C1 segment of cervical spinal cord (tissue), 14 donors: ENCODE measurements around the gene L3HYPDH.
"Not testable (repeated sequence)": the region's sequence is repeated elsewhere in the genome, so short reads cannot be mapped to it uniquely, and the experiment has no call there.

Experiments
- DNase-seq, 14 donors: peaks; one replicate each; lab custom pipeline; 2025; lab: John Stamatoyannopoulos, UW

The L3HYPDH gene

DNA sequence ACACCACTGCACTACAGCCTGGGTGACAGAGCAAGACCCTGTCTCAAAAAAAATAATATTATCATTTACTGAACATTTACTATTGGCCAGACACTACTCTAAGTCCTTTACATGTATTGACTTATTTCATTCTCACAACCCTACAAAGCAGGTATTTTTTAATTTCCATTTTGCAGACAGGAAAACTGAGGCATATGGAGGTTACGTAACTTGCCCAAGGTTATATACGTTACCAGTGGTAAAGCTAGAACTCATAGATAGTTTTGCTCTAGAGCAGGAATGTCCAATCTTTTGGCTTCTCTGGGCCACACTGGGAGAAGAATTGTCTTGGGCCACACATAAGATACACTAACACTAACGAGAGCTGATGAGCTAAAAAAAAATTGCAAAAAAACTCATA, 5.7 kb downstream of the L3HYPDH start:
- DNase-seq = no peak

DNA sequence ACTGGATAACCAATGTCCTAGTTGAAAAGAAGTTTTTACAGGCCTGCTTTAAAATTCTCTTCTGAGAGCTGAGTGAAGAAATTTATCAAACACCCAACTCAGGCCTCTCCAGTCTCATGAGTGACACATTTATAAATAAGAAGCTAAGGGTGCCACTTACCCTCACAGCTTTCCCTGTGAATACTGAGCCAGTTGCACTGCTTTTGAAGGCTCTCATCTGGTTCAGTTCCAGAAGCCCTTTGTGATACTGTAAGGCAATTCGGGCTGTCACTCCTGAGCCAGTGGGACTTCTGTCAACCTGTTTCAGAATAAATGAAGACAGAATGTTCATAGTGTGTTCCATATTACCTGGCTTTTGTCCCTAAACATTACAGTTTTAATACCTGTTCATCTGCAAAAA, 8.5 kb downstream of the L3HYPDH start:
- no peak for DNase-seq

DNA sequence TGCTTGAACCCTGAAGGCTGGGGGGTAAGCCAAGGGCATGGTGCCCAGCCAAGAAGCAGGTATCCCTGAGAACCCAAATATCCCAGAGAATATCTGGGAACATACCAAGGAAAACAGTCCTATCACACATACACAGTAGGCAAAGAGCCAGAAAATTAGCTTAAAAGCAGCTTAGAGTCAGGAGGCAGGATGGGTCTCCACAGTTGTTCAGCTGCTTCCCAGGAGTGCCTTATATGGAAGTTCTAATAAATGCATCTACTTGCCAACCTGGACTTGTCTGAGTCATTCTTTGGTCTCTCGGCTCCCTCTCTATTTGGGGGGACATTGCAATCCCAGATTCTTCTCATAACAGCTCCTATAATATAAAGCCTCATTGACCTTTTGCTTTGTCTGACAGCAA, 10.0 kb downstream of the L3HYPDH start:
- no peak for DNase-seq

DNA sequence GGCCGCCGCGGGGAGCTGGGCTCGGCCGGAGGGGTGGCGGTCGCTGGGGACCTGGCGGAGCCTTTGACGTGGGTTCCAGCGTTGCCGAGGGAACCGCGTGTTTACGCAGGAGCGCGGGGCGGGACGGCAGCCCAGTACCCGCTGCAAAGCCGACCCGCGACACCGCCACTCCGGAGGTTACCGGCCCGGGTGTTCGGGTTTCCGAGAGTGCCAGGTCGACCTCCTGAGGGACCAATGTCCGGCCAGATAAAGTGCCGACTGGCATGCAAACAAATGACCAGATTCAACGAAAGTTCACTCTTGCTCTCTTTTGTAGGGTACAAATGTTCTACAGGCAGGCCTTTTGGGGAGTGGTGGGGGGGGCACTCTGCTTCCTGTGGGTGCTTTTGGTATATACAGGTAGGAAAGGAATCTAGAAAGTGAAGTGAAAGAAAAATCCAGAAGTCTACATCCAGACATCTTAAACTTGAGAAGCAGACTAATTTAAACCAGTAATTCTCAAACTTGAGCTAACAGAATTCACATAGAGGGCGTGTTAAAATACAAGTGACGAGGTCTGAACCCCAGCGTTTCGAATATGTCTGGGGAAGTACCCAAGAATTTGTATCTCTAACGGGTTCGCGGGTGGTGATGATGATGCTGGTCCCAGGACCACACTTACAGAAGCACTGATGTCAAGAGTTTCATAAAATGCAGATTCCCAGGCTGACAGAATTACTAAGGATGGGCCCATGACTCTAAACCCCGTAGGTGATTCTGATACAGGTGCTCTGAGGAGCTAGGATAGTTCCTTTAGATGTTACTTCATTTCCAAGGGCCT, 18.7 kb downstream of the L3HYPDH start, which contains the start of gene GPR135:
GPR135 (minus strand) TSS at position 65 of the 820 bp plus-strand sequence. CDS start 154 bp downstream, outside the sequence.
- peak in 5 of 14 donors; percentile 31 to 79 (median 36) for DNase-seq

DNA sequence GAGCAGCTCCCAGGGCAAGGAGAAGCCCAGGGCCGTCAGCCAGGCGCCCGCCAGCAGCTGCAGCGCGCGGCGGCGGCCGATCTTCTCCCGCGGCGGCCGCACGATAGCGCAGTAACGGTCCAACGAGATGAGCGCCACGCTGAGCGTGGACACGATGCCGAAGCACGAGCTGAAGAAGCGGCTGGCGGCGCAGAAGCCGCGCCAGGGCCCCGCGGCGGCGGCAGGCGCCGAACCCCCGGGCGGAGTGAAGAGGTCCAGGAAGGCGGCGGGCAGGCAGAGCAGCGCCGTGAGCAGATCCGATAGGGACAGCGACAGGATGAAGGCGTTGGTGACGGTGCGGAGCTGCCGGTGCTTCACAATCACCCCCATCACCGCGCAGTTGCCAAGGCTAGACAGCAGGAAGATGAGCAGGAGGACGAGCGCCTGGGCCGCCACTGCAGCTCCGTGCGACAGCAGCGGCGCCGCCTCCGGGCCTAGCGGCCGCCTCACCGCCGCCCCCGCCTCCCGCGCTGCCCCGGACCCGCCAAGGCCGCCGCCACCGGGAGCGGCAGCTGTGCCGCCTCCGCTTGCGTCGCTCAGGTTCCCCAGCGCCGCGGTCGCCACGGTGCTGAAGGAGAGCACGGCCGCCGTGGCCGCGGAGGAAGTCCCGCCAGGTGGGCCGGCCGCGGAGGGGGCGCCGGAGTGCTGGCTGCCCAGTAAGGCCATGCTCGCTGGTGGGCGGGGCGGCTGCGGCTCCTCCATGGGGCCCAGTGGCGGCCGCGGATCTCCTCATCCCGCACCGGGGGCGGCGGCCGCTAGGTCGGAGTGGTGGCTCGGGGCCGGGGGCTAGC, 19.5 kb downstream of the L3HYPDH start:
- peak in 9 of 14 donors; percentile 34 to 79 (median 52) for DNase-seq

DNA sequence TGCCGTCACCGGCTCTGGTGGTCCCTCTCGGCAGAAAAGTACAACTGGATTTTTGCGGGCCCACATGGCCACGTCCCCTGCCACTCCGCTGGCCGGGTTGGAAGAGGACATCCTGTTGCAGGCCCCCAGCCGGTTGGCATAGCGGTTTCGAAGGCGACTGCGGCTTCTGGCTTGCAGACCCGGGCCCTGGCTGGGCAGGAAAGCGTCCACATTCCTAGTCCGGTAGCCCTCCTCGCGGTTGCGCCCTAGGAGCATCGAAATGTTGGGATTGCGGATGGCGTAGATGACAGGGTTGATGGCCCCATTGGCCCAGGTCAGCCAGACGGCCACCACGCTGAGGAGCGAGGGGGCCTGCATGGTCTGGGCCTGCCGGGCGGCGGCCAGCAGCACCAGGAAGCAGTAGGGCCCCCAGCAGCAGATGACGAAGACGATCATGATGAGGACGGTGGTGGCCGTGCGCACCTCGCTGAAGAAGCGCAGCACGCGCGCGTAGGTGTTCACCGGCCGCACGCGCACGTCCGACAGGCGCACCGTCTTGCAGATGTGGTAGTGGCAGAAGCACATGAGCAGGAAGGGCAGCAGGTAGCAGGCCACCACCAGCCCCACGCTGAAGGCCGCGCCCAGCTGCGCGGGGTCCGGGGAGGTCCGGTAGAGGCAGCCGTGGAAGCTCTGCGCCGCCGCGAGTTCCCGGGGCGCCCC, 20.3 kb downstream of the L3HYPDH start:
- peak in 2 of 14 donors; percentile 23 to 63 for DNase-seq

DNA sequence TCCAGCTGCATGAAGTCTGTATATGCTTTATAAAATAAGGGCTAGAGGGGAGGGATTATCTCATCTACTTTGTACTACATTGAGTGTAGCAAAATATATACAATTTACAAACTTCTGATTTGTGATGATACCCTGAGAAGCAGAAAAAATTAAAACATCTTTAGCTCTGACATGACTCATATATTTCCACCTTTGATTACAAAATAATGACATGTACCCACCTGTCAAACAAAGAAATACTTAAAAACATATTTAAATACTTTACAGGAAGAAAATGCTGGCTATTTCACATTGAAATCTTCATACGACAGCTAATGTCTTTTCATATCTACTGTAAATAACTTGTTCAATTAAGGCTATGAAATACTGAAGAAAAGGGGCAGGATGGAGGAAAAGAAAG, 22.3 kb downstream of the L3HYPDH start:
- DNase-seq = no peak

DNA sequence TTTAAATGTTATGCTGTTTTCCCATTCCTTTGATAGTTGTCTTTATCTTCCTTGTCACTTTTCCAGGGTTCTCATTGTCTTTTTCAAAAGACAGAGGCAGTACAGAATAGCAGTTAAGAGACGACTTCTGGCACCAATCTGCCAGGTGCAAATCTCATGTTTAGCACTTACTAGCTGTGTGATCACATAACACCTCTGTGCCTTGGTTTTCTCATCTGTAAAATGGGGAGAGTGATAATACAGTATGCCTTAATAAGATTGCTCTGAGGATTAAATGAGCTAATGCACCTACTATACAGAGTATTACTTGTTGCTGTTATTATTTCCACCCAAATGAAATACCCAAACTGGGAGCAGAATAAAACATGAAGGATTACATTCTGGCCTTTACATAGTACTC, 23.8 kb downstream of the L3HYPDH start:
- DNase-seq = no peak

DNA sequence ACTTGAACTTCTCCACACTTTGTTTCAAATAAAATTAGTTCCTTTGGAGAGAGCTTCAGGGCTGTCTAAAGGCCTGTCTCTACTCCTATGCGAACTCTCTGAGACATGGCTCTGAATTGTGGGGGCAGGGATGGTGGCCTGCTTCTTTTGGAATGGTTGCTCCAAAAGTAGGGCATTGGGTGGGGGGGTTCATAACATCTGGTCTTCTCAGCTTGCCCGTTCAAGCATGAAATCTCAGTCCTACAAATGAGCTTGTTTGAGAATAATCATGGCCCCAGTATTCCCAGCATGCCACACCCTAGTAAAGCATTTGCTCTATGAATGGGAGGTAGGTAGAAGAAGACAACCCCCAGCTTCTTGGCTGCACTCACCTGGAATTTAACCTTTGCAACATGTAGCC, 25.7 kb downstream of the L3HYPDH start:
- DNase-seq = no peak

DNA sequence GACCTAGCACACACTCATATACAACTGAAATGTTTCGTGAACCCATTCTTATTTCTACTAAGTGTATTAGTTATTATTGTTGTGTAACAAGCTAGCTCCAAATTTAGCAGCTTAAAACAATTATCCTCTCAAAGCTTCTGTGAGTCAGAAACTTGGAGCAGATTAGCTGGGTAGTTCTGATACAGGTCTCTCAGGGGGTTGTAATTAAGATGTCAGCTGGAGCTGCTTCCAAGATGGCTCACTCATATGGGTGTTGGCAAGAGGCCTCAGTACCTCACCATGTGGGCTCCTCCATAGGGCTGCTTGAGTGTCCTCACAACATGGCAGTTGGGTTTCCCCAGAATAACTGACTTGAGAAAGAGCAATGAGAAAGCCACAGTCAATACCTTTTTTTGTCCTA, 28.8 kb downstream of the L3HYPDH start:
- no peak for DNase-seq

DNA sequence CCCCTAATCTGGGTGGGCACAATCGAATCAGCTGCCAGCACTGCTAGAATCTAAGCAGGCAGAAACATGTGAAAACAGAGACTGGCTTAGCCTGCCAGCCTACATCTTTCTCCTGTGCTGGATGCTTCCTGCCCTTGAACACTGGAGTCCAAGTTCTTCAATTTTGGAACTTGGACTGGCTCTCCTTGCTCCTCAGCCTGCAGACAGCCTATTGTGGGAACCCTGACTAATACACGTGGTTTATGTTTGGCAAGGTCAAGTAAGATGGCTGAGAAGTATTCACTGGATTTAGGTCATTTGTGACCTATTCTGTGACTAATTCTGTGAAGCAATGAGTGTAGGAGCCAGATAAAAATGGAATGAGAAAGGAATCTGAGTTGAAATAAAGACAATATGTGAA, 30.1 kb downstream of the L3HYPDH start:
- DNase-seq = peak in 1 of 14 donors; percentile 5

DNA sequence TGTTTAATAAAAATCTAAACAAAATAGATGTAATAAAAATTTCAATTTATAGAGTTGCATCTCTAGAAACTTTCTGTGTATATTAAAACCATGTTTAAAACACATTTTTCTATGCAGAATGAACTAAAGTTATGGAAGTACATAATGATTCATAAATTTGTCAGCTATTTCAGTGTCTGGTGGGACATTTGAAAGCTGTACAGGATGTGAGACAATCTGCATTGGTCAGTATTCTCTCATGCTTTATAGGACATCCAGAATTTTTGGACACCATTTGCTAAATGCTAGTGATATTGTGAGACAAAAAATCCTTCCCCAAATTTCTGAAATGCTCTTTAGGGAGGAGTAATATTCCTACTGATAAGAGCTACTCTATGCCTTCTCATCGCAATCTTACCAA, 32.4 kb downstream of the L3HYPDH start:
- no peak for DNase-seq

DNA sequence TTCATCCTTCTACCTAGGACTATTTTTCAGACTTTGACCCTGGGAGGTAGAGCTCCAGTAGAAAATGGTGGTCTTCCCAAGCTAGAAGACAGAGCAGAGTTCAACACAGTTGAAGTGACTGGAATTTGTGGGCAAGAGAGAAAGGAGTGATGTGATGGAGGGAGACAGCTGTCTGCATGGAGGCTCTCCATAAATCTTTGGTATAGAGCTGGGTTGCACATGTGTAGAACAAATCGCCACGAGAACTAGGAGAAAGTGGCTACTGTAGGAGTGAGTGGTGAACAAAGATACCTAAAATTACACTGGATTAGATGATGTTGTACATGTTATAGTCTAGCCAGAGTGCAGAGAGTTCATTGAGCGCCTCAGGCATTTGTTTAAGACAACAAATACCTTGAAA, 33.5 kb downstream of the L3HYPDH start:
- DNase-seq = no peak

DNA sequence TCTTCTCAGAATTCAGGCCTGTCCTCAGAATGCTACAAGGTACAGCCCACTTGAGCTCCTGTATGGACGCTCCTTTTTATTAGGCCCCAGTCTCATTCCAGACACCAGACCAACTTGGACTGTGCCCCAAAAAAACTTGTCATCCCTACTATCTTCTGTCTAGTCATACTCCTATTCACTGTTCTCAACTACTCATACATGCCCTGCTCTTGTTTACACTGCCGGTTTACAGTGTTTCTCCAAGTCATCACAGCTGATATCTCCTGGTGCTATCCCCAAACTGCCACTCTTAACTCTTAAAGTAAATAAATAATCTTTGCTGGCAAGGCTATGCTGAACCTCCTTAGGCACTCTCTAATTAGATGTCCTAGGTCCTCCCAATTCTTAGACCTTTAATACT, 35.5 kb downstream of the L3HYPDH start:
- not testable (repeated sequence) for DNase-seq

DNA sequence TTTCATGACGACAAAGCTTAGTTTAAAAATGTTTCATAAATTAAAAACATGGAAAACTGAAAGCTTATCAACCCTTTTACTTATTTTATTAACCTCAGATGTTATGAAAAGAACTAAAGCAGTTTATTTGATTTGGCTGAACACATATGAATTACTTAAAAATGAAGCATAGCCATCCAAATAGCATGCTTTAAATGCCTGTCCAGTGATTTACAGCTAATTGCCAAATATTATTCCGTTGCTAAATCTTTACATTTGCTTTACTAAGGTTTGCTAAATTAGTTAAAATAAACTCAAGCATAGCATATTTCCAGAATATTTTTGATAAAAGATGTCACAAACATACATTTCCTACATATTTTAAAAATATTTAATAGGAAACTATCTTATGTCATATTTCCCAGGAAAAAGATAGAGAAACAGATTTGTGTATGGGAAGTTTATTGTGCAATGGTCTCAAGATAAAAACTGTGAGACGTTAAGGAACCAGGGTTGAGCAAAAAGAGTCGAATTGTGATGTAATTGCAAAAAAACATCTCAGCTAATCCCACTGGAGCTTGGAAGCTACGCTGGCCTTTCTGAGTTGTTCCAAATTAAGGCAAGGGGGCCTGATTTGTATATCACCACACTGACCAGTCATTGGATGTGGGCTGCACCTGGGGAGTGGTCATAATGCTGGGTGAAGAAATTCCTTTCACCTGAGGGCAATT, 44.8 kb downstream of the L3HYPDH start:
- no peak for DNase-seq

DNA sequence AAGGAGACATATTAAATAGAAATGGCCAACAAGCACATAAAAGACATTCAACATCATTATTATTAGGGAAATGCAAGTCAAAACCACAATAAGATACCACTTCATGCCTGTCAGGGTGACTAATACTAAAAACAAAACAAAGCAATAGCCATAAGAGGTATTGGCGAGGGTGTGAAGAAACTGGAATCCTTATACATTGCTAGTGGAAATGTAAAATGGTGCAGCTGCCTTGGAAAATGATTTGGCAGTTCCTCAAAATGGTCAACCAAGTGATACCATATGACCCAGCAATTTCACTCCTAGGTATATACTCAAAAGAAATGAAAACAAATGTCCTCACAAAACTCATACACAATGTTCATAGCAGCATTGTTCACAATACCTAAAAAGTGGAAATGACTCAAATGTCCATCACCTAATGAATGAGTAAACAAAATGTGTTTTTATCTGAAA, 46.0 kb downstream of the L3HYPDH start:
- no peak for DNase-seq

DNA sequence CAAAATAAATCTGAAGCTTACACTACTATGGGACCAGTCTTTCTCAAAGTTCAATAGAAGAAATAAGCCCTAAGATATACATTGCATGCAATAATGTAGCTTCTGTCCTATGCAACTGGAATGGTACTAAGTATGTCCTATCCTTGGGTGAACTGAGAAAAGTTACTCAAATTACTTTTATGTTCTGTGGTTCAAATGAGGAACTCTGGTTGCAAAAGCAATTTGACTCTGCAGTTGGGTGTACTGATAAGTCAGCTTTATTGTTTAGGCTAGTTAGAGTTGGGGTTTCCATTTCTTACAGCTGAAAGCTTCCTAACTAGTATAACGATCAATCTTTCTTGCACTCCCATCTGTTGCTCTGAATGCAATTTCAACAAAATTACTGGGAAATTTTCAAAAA, 48.2 kb downstream of the L3HYPDH start:
- no peak for DNase-seq

DNA sequence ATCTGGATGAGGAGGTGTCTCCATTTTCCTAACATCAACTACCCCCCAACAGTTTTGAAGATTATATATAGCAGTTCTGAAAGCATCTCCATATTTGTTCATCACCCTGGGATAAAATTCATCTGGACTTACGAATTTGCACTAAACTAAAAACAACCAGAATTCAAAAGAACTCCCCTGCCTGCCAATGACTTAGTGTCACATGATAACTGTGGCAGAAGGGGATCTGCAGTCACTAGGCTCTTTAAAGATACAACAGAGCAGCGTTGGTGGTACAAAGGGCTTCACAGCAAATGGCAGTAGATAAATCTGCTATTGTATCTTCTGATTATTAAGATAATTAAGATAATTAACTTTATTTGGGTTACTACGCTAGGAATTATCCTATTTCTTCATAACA, 49.1 kb downstream of the L3HYPDH start:
- DNase-seq = no peak

DNA sequence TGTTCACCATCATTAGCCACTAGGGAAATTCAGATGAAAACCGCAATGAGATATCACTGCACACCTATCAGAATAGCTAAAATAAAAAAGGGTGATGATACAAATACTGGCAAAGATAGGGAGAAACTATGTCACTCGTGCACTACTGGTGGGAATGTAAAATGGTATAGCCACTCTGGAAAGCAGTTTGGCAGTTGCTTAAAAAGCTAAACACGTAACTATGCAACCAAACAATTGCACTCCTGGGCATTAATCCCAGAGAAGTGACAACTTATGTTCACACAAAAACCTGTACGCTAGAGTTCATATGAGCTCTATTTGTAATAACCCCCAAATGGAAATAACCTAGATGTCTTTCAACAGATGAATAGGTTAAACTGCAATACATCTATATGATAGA, 54.4 kb downstream of the L3HYPDH start:
- DNase-seq = no peak

DNA sequence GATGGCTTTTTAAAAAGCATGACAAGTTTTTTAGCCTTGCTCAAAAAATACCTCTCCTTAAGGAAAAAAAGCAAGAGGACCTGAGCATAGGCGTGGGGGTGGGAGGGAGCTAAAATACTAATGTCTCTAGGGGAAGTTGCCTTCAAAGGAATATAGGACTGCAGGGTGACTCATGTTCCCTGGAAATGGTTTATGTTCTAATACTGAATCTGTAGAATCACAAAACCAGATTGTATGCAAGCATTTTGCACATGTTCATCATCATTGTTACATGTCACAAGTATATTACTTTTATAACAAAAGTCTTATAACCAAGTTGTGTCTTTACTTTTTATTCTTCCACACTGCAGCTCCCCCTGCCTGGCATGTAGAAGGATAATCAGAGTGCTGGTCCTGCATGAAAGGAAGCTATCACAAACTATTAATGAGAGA, 55.6 kb downstream of the L3HYPDH start:
- no peak for DNase-seq
